Stimulated activated memory B cell treated with anti-CD40 and anti-IgM and Interleukin-4, amounts not matched to agents 10 μg/mL and 1 μg/mL and 100 μg/mL, for 72 hours (primary cell): ENCODE data around the gene CEP162.
"Not testable (repeated sequence)": the region's sequence is repeated elsewhere in the genome, so short reads cannot be mapped to it uniquely, and the experiment has no call there.

Experiments
- ATAC-seq: fragments of 150-1000 bp; cut with Tn5 transposase; 2 replicates; pipeline ENCODE4 v1.10.0; 2021
- H3K27ac Mint-ChIP-seq: one replicate; pipeline ENCODE4 v1.8.0; 2022; ENCODE audit warnings: mild to moderate bottlenecking, mixed read lengths
- H3K27me3 Mint-ChIP-seq: one replicate; pipeline ENCODE4 v1.8.0; 2022; ENCODE audit warnings: mixed read lengths
- H3K36me3 Mint-ChIP-seq: one replicate; pipeline ENCODE4 v1.8.0; 2022; ENCODE audit warnings: mixed read lengths
- H3K4me1 Mint-ChIP-seq: one replicate; pipeline ENCODE4 v1.8.0; 2022; ENCODE audit warnings: mixed read lengths
- H3K4me3 Mint-ChIP-seq: one replicate; pipeline ENCODE4 v1.8.0; 2022; ENCODE audit warnings: mild to moderate bottlenecking, moderate library complexity, mixed read lengths
- H3K9me3 Mint-ChIP-seq: one replicate; pipeline ENCODE4 v1.8.0; 2022; ENCODE audit warnings: mixed read lengths

CEP162 gene

GRCh38 chr6:84137989-84138575 is 89.4 kb downstream of the CEP162 start:
- Mint-ChIP-seq H3K9me3 (no peaks in the 10 kb centered on the region), H3K4me1 (no peaks in the 10 kb centered on the region), H3K4me3 (no peak overlapping the region), H3K36me3 (peaks cover 47% of the 10 kb centered on the region), H3K27me3 (no peaks in the 10 kb centered on the region), H3K27ac (no peak overlapping the region)
- ATAC-seq: no peak

DNA sequence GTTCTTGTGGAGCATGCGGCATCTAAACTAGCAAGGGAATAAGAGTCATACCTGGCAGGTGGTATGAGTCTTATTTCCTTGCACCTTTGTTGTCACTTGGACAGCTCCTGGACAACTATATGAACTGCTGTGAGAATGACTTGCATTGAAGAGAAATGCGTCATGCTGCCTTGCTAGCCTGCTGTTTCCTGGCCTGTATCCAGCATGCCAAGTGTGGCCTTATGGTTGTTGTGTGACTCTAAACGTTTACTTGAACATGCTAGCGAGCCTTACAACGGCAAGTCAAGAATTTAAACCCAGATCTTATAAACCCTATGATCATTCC is 90.4 kb downstream of the CEP162 start:
- H3K4me1 Mint-ChIP-seq: no peaks in the 10 kb centered on the region
- ATAC-seq: no peak
- peaks cover 51% of the 10 kb centered on the region for H3K36me3 Mint-ChIP-seq
- H3K27me3 Mint-ChIP-seq: no peaks in the 10 kb centered on the region
- H3K4me3 Mint-ChIP-seq: no peak overlapping the region
- H3K9me3 Mint-ChIP-seq: no peaks in the 10 kb centered on the region
- no peak overlapping the region for H3K27ac Mint-ChIP-seq

DNA sequence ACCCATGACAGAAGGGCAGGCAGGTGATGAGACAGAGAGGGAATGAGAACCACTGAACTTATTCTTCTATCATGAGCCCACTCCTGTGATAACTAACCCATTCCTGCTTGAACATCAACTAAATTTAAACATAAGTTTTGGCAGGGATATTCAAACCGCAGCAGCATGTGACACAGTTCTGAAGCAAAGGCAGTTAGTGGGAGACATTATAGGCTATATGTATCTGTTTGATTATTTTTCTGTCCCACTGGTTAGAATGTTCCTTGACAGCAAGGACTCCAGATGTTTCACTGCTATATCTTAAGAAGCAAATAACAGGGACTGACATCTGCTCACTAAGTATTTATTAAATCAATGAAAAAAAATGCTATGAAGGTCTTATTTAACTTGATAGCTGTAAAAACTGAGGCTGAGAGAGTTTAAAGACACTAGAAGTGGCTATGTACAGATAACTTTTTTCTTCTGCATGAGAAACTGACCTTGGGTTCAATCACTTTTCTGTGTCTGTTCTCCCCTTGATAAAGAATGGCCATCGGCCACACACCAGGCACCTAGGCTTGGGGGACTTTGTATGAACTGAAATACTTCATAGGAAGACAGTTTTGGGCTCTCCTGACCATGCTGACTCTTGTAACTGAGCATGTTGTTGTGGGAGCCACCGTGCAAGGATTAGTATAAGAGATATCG is 90.9 kb downstream of the CEP162 start:
- Mint-ChIP-seq H3K36me3 (peaks cover 47% of the 10 kb centered on the region), H3K27ac (no peak overlapping the region), H3K27me3 (no peaks in the 10 kb centered on the region), H3K9me3 (no peaks in the 10 kb centered on the region), H3K4me1 (no peaks in the 10 kb centered on the region), H3K4me3 (no peak overlapping the region)
- ATAC-seq: no peak

DNA sequence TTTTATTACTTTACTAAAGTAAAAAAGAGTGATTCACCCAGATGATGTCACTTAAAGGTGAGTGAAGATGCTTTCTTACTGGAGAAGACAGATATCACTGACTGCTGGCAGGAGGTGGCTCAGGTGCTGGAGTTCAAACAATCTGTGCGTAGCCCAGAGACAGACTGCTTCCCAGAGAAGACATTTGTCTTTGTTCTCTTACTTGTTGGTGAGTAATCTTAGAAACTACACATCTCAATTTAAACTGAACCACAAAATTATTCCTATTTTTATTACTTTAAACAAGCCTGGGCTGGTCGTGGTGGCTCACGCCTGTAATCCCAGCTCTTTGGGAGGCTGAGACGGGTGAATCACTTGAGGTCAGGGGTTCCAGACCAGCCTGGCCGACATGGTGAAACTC is 92.2 kb downstream of the CEP162 start:
- H3K4me3 Mint-ChIP-seq: no peak overlapping the region
- H3K9me3 Mint-ChIP-seq: peaks cover 7% of the 10 kb centered on the region
- ATAC-seq: no peak
- H3K4me1 Mint-ChIP-seq: no peaks in the 10 kb centered on the region
- no peaks in the 10 kb centered on the region for H3K27me3 Mint-ChIP-seq
- no peak overlapping the region for H3K27ac Mint-ChIP-seq
- H3K36me3 Mint-ChIP-seq: peaks cover 50% of the 10 kb centered on the region

- not testable (repeated sequence) for H3K27ac Mint-ChIP-seq, H3K4me1 Mint-ChIP-seq, ATAC-seq, H3K4me3 Mint-ChIP-seq, H3K27me3 Mint-ChIP-seq, H3K9me3 Mint-ChIP-seq
- peaks cover 43% of the 10 kb centered on the region for H3K36me3 Mint-ChIP-seq
Observed at GRCh38 chr6:84133385-84133784, 94.1 kb downstream of the CEP162 start.

- ATAC-seq, H3K9me3 Mint-ChIP-seq, H3K27me3 Mint-ChIP-seq, H3K4me1 Mint-ChIP-seq, H3K27ac Mint-ChIP-seq, H3K4me3 Mint-ChIP-seq: not testable (repeated sequence)
- H3K36me3 Mint-ChIP-seq: peaks cover 49% of the 10 kb centered on the region
Observed at GRCh38 chr6:84129588-84129987, 97.9 kb downstream of the CEP162 start.

DNA sequence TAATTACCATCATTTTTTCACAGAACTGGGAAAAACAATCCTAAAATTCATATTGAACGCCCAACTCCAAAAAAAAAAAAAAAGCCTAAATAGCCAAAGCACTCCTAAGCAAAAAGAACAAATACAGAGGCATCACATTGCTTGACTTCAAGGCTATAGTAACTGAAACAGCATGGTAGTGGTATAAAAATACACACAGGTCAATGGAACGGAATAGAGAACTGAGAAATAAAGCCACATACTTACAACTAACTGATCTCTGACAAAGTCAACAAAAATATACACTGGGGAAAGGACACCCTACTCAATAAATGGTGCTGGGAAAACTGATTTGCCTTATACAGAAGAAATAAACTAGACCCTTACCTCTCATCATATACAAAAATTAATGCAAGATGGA is 104.3 kb downstream of the CEP162 start:
- Mint-ChIP-seq H3K36me3 (peaks cover 48% of the 10 kb centered on the region), H3K27ac (no peak overlapping the region), H3K9me3 (peaks cover 5% of the 10 kb centered on the region), H3K27me3 (no peaks in the 10 kb centered on the region), H3K4me1 (no peaks in the 10 kb centered on the region), H3K4me3 (no peak overlapping the region)
- no peak for ATAC-seq

- Mint-ChIP-seq H3K4me1 (no peaks in the 10 kb centered on the region), H3K9me3 (peaks cover 10% of the 10 kb centered on the region), H3K27me3 (peaks cover 18% of the 10 kb centered on the region), H3K4me3 (no peak overlapping the region), H3K27ac (no peak overlapping the region), H3K36me3 (peaks cover 42% of the 10 kb centered on the region)
- no peak for ATAC-seq
Observed at GRCh38 chr6:84119277-84119676, 108.2 kb downstream of the CEP162 start.

- peaks cover 31% of the 10 kb centered on the region for H3K36me3 Mint-ChIP-seq
- no peaks in the 10 kb centered on the region for H3K4me1 Mint-ChIP-seq
- H3K9me3 Mint-ChIP-seq: peaks cover 7% of the 10 kb centered on the region
- ATAC-seq: no peak
- peaks cover 18% of the 10 kb centered on the region for H3K27me3 Mint-ChIP-seq
- H3K27ac Mint-ChIP-seq: no peak overlapping the region
- H3K4me3 Mint-ChIP-seq: no peak overlapping the region
Observed at GRCh38 chr6:84118191-84118590, 109.3 kb downstream of the CEP162 start.

DNA sequence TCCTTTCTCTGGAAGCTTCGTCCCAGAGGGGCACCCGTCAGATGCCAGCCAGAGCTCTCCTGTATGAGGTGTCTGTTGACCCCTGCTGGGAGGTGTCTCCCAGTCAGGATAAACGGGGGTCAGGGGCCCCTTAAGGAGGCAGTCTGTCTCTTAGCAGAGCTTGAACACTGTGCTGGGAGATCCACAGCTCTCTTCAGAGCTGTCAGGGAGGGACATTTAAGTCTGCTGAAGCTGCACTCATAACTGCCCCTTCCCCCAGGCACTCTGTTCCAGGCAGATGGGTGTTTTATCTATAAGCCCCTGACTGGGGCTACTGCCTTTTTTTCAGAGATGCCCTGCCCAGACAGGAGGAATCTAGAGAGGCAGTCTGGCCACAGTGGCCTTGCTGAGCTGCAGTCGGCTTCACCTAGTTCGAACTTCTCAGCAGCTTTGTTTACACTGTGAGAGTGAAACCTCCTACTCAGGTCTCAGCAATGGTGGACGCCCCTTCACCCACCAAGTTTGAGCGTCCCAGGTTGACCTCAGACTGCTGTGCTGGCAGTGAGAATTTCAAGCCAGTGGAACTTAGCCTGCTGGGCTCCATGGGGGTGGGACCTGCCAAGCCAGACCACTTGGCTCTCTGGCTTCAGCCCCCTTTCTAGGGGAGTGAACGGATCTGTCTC is 112.4 kb downstream of the CEP162 start:
- H3K36me3 Mint-ChIP-seq: peaks cover 13% of the 10 kb centered on the region
- H3K4me3 Mint-ChIP-seq, ATAC-seq: not testable (repeated sequence)

GRCh38 chr6:84111351-84111750 is 116.1 kb downstream of the CEP162 start:
- not testable (repeated sequence) for H3K4me1 Mint-ChIP-seq, ATAC-seq, H3K4me3 Mint-ChIP-seq, H3K27ac Mint-ChIP-seq, H3K9me3 Mint-ChIP-seq, H3K36me3 Mint-ChIP-seq
- peaks cover 13% of the 10 kb centered on the region for H3K27me3 Mint-ChIP-seq

More for the DNA sequence above, 112.4 kb downstream of the CEP162 start:
- not testable (repeated sequence) for H3K9me3 Mint-ChIP-seq, H3K4me1 Mint-ChIP-seq, H3K27ac Mint-ChIP-seq
- H3K27me3 Mint-ChIP-seq: peaks cover 24% of the 10 kb centered on the region

GRCh38 chr6:84107495-84107894 is 119.9 kb downstream of the CEP162 start:
- no peaks in the 10 kb centered on the region for H3K36me3 Mint-ChIP-seq
- H3K27ac Mint-ChIP-seq: no peak overlapping the region
- no peak overlapping the region for H3K4me3 Mint-ChIP-seq
- peaks cover 5% of the 10 kb centered on the region for H3K9me3 Mint-ChIP-seq
- H3K4me1 Mint-ChIP-seq: no peaks in the 10 kb centered on the region
- peaks cover 19% of the 10 kb centered on the region for H3K27me3 Mint-ChIP-seq
- ATAC-seq: no peak

DNA sequence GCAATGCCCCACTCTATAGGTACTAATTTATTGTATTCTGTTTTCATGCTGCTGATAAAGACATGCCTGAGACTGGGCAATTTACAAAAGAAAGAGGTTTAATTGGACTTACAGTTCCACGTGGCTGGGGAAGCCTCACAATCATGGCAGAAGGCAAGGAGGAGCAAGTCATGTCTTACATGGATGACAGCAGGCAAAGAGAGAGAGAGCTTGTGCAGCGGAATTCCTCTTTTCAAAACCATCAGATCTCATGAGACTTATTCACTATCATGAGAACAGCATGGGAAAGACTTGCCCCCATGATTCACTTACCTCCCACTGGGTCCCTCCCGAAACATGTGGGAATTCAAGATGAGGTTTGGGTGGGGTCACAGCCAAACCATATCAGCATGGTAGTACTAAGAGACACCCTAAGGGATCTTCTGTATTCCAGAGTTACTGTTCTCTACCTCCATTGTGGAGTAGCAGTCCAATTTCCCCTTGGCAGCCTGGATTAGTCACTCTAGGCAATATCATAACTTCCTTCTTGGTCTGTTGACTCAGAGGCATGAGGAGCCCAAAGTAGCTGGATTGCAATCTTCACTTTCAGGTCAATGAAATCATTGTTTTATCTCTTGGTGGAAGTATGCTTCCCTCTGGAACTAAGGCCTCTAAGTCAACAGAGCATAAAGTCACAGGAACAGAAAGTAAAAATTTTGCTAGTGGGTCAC is 122.1 kb downstream of the CEP162 start:
- H3K36me3 Mint-ChIP-seq, H3K27ac Mint-ChIP-seq, H3K4me1 Mint-ChIP-seq, H3K9me3 Mint-ChIP-seq, H3K4me3 Mint-ChIP-seq, ATAC-seq: not testable (repeated sequence)
- H3K27me3 Mint-ChIP-seq: peaks cover 23% of the 10 kb centered on the region

DNA sequence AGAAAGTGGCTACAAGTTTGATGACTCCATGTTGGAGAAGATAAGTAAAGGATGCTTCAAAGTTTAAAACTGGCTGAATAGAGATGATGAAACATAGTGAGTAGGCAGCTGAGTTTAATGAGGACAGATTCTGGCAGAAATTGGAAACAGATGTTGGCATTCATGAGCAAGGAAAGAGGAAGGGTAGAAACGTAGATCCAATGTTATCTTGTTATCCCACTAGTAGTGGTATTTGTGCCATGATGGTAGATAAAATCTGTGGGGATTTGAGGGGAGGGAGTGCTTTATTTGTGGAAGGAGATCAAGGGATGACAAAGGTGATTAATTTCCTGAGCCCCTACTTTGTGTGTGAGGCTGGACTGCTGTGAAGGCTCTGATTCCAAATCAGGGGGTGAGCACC is 124.4 kb downstream of the CEP162 start:
- Mint-ChIP-seq H3K36me3 (no peaks in the 10 kb centered on the region), H3K27ac (no peak overlapping the region), H3K9me3 (no peaks in the 10 kb centered on the region), H3K4me1 (no peaks in the 10 kb centered on the region), H3K4me3 (no peak overlapping the region), H3K27me3 (peaks cover 33% of the 10 kb centered on the region)
- ATAC-seq: no peak

DNA sequence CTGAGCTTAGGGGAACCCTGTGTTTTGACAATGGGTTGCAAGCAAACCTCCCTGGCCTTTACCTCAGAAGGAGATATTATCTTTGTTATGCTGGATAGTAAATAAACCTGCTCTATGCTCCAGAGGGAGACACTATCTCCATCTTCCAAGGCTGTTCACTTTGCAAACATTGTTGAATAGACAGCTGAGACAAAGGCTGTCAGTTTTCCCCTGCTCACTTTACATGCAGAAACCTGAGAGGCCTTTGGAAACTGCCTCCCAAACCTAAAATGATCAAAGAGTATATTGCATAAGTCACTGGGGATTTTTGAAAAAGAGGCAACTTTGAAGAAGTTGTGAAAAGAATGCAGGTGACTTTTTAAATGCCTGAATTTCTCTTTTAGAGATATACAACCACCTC is 132.3 kb downstream of the CEP162 start:
- Mint-ChIP-seq H3K27ac (no peak overlapping the region), H3K9me3 (no peaks in the 10 kb centered on the region), H3K27me3 (peaks cover 19% of the 10 kb centered on the region), H3K4me3 (no peak overlapping the region), H3K4me1 (peaks cover 14% of the 10 kb centered on the region), H3K36me3 (no peaks in the 10 kb centered on the region)
- ATAC-seq: no peak
